Activated CD8-positive, alpha-beta memory T cell treated with anti-CD3 and anti-CD28 coated beads, Interleukin-2, amount 50 U/mL, for 24 hours (primary cell): ENCODE measurements around the gene AVPR1B.
"Not testable (repeated sequence)": the region's sequence is repeated elsewhere in the genome, so short reads cannot be mapped to it uniquely, and the experiment has no call there.

Experiments
- DNase-seq: peaks from one replicate; pipeline ENCODE4 v3.0.0-alpha.2; 2020; ENCODE audit errors: extremely low read depth

AVPR1B gene

GRCh38 chr1:206082831-206083695 lies 34.1 kb downstream of the AVPR1B start:
- DNase-seq, result no peak

- no peak for DNase-seq
Observed at GRCh38 chr1:206081856-206082255, 35.3 kb downstream of the AVPR1B start.

GRCh38 chr1:206080026-206080820 lies 37.0 kb downstream of the AVPR1B start:
- DNase-seq, result no peak

- no peak for DNase-seq
Observed at GRCh38 chr1:206079135-206079534, 38.1 kb downstream of the AVPR1B start.

GRCh38 chr1:206075786-206076755 lies 41.1 kb downstream of the AVPR1B start:
- no peak for DNase-seq

GRCh38 chr1:206074839-206075238 lies 42.3 kb downstream of the AVPR1B start:
- no peak for DNase-seq

- DNase-seq, result no peak
Observed at GRCh38 chr1:206070627-206071304, 46.4 kb downstream of the AVPR1B start.

- DNase-seq, result no peak
Observed at GRCh38 chr1:206068314-206068713, 48.9 kb downstream of the AVPR1B start.

- no peak for DNase-seq
Observed at GRCh38 chr1:206067486-206068227, 49.5 kb downstream of the AVPR1B start.

- no peak for DNase-seq
Observed at GRCh38 chr1:206066479-206067171, 50.6 kb downstream of the AVPR1B start.

GRCh38 chr1:206065547-206066145 lies 51.5 kb downstream of the AVPR1B start:
- DNase-seq, result no peak

- DNase-seq, result not testable (repeated sequence)
Observed at GRCh38 chr1:206064501-206064900, 52.7 kb downstream of the AVPR1B start.

GRCh38 chr1:206064001-206064400 lies 53.2 kb downstream of the AVPR1B start:
- not testable (repeated sequence) for DNase-seq

- DNase-seq, result no peak
Observed at GRCh38 chr1:206062464-206062863, 54.7 kb downstream of the AVPR1B start.

- no peak for DNase-seq
Observed at GRCh38 chr1:206060844-206061243, 56.3 kb downstream of the AVPR1B start.
